DMS79 treated with DMSO at 0.1 percent for 48 hours (cell line): ENCODE data around the gene GRID2.

Experiments
- DNase-seq: peaks from one replicate; lab custom pipeline; 2025; lab: John Stamatoyannopoulos, UW

Gene GRID2

GRCh38 chr4:93809773-93810172, 1506.0 kb downstream of the GRID2 start:
- no peak for DNase-seq

GRCh38 chr4:93810340-93810992, 1506.7 kb downstream of the GRID2 start:
- DNase-seq: peak; percentile 13

DNA sequence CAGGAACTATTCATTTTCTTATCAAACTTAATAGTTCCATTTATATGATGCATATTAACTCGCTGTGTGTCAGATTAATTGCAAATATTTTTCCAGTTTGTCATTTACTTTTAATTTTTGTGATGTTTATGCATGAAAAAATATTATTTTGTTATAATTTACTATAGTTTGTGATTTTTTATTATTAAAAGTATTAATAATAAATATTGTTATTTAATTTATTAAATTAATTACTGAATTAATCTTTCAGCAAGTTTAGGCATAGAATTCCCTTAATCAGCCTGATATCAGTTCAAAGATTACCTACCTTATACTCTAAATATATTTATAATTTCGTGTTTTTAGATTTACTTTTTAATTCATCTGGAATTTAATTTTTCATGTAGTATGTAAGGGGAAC, 1509.3 kb downstream of the GRID2 start:
- DNase-seq: no peak

DNA sequence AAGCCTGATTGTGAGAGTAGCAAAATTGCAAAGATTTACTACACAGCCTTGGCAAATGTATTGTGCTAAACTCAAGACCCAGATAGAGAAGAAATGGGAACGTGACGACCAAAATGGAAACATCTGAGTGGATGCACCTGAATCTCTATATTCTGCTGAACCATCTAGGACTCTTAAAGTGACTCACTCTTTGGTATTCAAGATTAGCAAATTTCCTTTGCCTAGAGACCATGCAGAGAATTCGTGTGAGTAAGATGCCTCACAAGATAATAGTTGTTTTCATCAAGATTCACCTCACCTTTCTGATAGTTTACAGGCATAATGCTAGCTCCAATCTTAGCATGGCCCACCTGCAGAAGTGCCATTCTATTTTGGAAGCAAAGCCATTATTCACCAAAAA, 1510.4 kb downstream of the GRID2 start:
- DNase-seq: no peak

DNA sequence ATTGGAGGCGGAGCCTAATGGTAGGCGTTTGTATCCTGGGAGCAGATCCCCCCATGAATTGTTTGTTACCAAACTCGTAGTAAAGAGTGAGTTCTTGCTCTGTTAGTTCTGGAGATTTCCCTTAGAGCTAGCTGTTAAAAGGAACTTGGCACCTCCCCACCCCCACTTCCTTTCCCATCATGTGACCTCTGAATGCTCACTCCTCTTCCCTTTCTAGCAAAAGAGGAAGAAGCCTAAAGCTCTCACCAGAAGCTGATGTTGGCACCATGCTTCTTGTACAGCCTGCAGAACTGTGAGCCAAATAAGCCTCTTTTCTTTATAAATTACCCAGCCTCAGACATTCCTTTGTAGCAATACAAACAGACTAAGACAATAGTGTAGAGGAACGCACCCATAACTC, 1511.0 kb downstream of the GRID2 start:
- no peak for DNase-seq
